DND-41 (cell line): ENCODE results near the gene DNAJB1.

Experiments
- CTCF ChIP-seq: IDR thresholded peaks from 2 replicates; pipeline ENCODE4 v1.5.1; 2012; ENCODE audit warnings: borderline replicate concordance, low read length, moderate library complexity, mild to moderate bottlenecking; ENCODE audit not compliant: poor library complexity, severe bottlenecking; ENCODE audit errors: extremely low read depth
- EZH2 ChIP-seq: IDR thresholded peaks from 3 replicates; pipeline ENCODE4 v1.6.1; 2012; ENCODE audit warnings: borderline replicate concordance, low read depth, mild to moderate bottlenecking, moderate library complexity, low read length, inconsistent platforms; ENCODE audit not compliant: severe bottlenecking

- TF ChIP-seq CTCF (no peak), EZH2 (no peak)
These were observed 15.3 kb upstream of the DNAJB1 start for GRCh38 chr19:14533450-14533849.
